GM23338 (cell line): ENCODE measurements around the gene GIMAP4. TPM values are rescaled to one million over a fixed set of nuclear protein-coding genes. Genes with fewer than 3 reads are reported as not detected.

ENCODE experiments used
- ATAC-seq: fragments of 200-7000 bp; cut with Tn5 transposase; 3 replicates; pipeline ENCODE4 v1.9.1; 2020
- DNase-seq: peaks from one replicate; pipeline ENCODE4 v3.0.0-alpha.2; 2015; ENCODE audit warnings: low spot score
- H2AFZ ChIP-seq: fragments of 200-600 bp; sonication (generic); 2 replicates; pipeline ENCODE4 v1.8.0; 2016; ENCODE audit warnings: antibody characterized with exemption, mild to moderate bottlenecking, moderate library complexity
- H3F3A ChIP-seq: fragments of 200-600 bp; sonication (generic); replicated peaks from 2 replicates; pipeline ENCODE4 v1.8.0; 2017; ENCODE audit warnings: antibody characterized with exemption, mixed run types, low read depth
- H3K27ac ChIP-seq: fragments of 200-600 bp; sonication (generic); 2 replicates; pipeline ENCODE4 v1.6.1; 2016; ENCODE audit warnings: low read depth
- H3K27me3 ChIP-seq: fragments of 200-600 bp; sonication (generic); 2 replicates; pipeline ENCODE4 v1.8.0; 2016; ENCODE audit warnings: mild to moderate bottlenecking, mixed run types, moderate library complexity; ENCODE audit not compliant: insufficient read depth
- H3K36me3 ChIP-seq: fragments of 200-600 bp; sonication (generic); 2 replicates; pipeline ENCODE4 v1.8.0; 2016; ENCODE audit warnings: mild to moderate bottlenecking; ENCODE audit not compliant: insufficient read depth
- H3K4me1 ChIP-seq: fragments of 200-600 bp; sonication (generic); 2 replicates; pipeline ENCODE4 v1.8.0; 2016; ENCODE audit warnings: mild to moderate bottlenecking, moderate library complexity; ENCODE audit not compliant: insufficient read depth
- H3K4me2 ChIP-seq: fragments of 200-600 bp; sonication (generic); 2 replicates; pipeline ENCODE4 v1.7.1; 2017; ENCODE audit warnings: mixed run types
- H3K4me3 ChIP-seq: fragments of 200-600 bp; sonication (generic); 2 replicates; pipeline ENCODE4 v1.6.1; 2016; ENCODE audit warnings: mixed run types
- H3K79me2 ChIP-seq: fragments of 200-600 bp; sonication (generic); replicated peaks from 2 replicates; pipeline ENCODE4 v1.8.0; 2017; ENCODE audit warnings: mild to moderate bottlenecking; ENCODE audit not compliant: insufficient read depth
- H3K9me2 ChIP-seq: fragments of 200-600 bp; sonication (generic); 2 replicates; pipeline ENCODE4 v1.8.0; 2017; ENCODE audit not compliant: insufficient read depth
- H4K20me1 ChIP-seq: fragments of 200-600 bp; sonication (generic); replicated peaks from 2 replicates; pipeline ENCODE4 v1.8.0; 2017; ENCODE audit warnings: mild to moderate bottlenecking; ENCODE audit not compliant: insufficient read depth
- H3K27ac Mint-ChIP-seq: 2 replicates; pipeline ENCODE4 v1.8.0; 2020; ENCODE audit warnings: inconsistent platforms, mild to moderate bottlenecking, moderate library complexity, mixed read lengths
- H3K27me3 Mint-ChIP-seq: 3 replicates; pipeline ENCODE4 v1.8.0; 2022; ENCODE audit warnings: low read depth, mild to moderate bottlenecking, moderate library complexity, mixed read lengths, inconsistent platforms; ENCODE audit not compliant: insufficient read depth, poor library complexity
- H3K36me3 Mint-ChIP-seq: 3 replicates; pipeline ENCODE4 v1.8.0; 2021; ENCODE audit warnings: low read depth, mild to moderate bottlenecking, inconsistent platforms, moderate library complexity, mixed read lengths
- H3K4me1 Mint-ChIP-seq: 3 replicates; pipeline ENCODE4 v1.8.0; 2020; ENCODE audit warnings: mild to moderate bottlenecking, inconsistent platforms, mixed read lengths
- H3K4me3 Mint-ChIP-seq: 3 replicates; pipeline ENCODE4 v1.8.0; 2021; ENCODE audit warnings: moderate library complexity, mild to moderate bottlenecking, inconsistent platforms, mixed read lengths
- H3K9me3 Mint-ChIP-seq: 3 replicates; pipeline ENCODE4 v1.8.0; 2020; ENCODE audit warnings: moderate library complexity, mild to moderate bottlenecking, inconsistent platforms, mixed read lengths
- CREB1 ChIP-seq: fragments of 250-450 bp; sonication (Bioruptor Pico); IDR thresholded peaks from 2 replicates; pipeline ENCODE4 v1.5.0; 2020; ENCODE audit warnings: low read depth, mild to moderate bottlenecking, moderate library complexity
- EZH2 ChIP-seq: fragments of 200-600 bp; sonication (generic); IDR thresholded peaks from one replicate; pipeline ENCODE4 v1.8.0; 2017; ENCODE audit warnings: antibody characterized with exemption, mild to moderate bottlenecking, low read depth; ENCODE audit not compliant: unreplicated experiment
- EZH2phosphoT487 ChIP-seq: fragments of 200-600 bp; sonication (generic); IDR thresholded peaks from one replicate; pipeline ENCODE4 v1.8.1; 2018; ENCODE audit warnings: antibody characterized with exemption; ENCODE audit not compliant: unreplicated experiment
- JUNB ChIP-seq: IDR thresholded peaks from one replicate; pipeline ENCODE4 v1.6.1; 2016; ENCODE audit warnings: antibody characterized with exemption; ENCODE audit not compliant: unreplicated experiment
- NANOG ChIP-seq: IDR thresholded peaks from 2 replicates; pipeline ENCODE4 v1.6.1; 2016; ENCODE audit warnings: antibody characterized with exemption, borderline replicate concordance
- POLR2AphosphoS5 ChIP-seq: IDR thresholded peaks from 2 replicates; pipeline ENCODE4 v1.6.1; 2016; ENCODE audit warnings: antibody characterized with exemption, low read depth
- REST ChIP-seq: IDR thresholded peaks from one replicate; pipeline ENCODE4 v1.6.1; 2018; ENCODE audit warnings: antibody characterized with exemption; ENCODE audit not compliant: unreplicated experiment
- STAT1 ChIP-seq: IDR thresholded peaks from one replicate; pipeline ENCODE4 v1.6.1; 2016; ENCODE audit warnings: antibody characterized with exemption; ENCODE audit not compliant: unreplicated experiment
- ZNF114 ChIP-seq: fragments of 250-450 bp; sonication (Bioruptor Pico); IDR thresholded peaks from 2 replicates; pipeline ENCODE4 v1.5.0; 2020; ENCODE audit warnings: mild to moderate bottlenecking, moderate library complexity
- ZNF331 ChIP-seq: fragments of 250-450 bp; sonication (Bioruptor Pico); IDR thresholded peaks from 2 replicates; pipeline ENCODE4 v1.5.0; 2020; ENCODE audit warnings: low read depth, mild to moderate bottlenecking, moderate library complexity
- ZNF462 ChIP-seq: fragments of 250-450 bp; sonication (Bioruptor Pico); IDR thresholded peaks from 2 replicates; pipeline ENCODE4 v1.5.0; 2020; ENCODE audit warnings: mild to moderate bottlenecking, moderate library complexity
- polyA plus RNA-seq: library from polyadenylated mRNA; unstranded; fragments of >200 nt; fragmentation: Nextera tagmentation; extraction: Ambion mirVana; gene quantifications from 2 replicates; pipeline ENCODE4 v1.2.1, GENCODE V29; 2016
- total RNA-seq: library from RNA; depleted of rRNA; stranded (reverse); fragments of >200 nt; shearing (Covaris generic); gene quantifications from 2 replicates; pipeline ENCODE4 v1.2.3, GENCODE V29; 2014
- TF ChIP-seq, protein P1 (sequence below): IDR thresholded peaks from 2 replicates; pipeline ENCODE4 v1.6.1; 2016; ENCODE audit warnings: antibody characterized with exemption
- TF ChIP-seq, protein P2 (sequence below), 2 experiments: fragments of 200-600 bp in 1 of 2; sonication (generic) in 1 of 2; conservative IDR thresholded peaks; 2 replicates each; pipeline versions ENCODE4 v1.5.1 to v1.6.1; 2016 to 2017; ENCODE audit warnings: antibody characterized with exemption in 2 of 2, low read depth in 2 of 2, mild to moderate bottlenecking in 2 of 2, moderate library complexity in 1 of 2

Gene GIMAP4
- total and polyA plus RNA-seq, 2 experiments from 2014 or later, result not detected

- Histone ChIP-seq H3K27me3 (no peaks in the 10 kb centered on the region), H4K20me1 (no peaks in the 10 kb centered on the region), H3K79me2 (no peaks in the 10 kb centered on the region), H3K4me2 (peak overlapping the region; percentile 56; the same call in 1 of the 2 replicates), H3F3A (no peaks in the 10 kb centered on the region), H3K9me2 (no peaks in the 10 kb centered on the region; the same call in 1 of the 2 replicates), H2AFZ (no peak overlapping the region), H3K36me3 (no peaks in the 10 kb centered on the region), H3K4me3 (no peak overlapping the region), H3K27ac (no peak overlapping the region), H3K4me1 (peaks cover 43% of the 10 kb centered on the region)
- H3K4me3 Mint-ChIP-seq, result no peak overlapping the region
- H3K9me3 Mint-ChIP-seq, result peaks cover 13% of the 10 kb centered on the region
- H3K36me3 Mint-ChIP-seq, result peaks cover 10% of the 10 kb centered on the region; the same call in 2 of the 3 replicates
- ATAC-seq (no peak; the same call in 2 of the 3 replicates), DNase-seq (no peak)
- TF ChIP-seq, protein P1, sequence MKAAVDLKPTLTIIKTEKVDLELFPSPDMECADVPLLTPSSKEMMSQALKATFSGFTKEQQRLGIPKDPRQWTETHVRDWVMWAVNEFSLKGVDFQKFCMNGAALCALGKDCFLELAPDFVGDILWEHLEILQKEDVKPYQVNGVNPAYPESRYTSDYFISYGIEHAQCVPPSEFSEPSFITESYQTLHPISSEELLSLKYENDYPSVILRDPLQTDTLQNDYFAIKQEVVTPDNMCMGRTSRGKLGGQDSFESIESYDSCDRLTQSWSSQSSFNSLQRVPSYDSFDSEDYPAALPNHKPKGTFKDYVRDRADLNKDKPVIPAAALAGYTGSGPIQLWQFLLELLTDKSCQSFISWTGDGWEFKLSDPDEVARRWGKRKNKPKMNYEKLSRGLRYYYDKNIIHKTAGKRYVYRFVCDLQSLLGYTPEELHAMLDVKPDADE, result no peak
- TF ChIP-seq JUNB (no peak), STAT1 (no peak), NANOG (no peak), ZNF114 (CRISPR knock-in tag) (no peak), POLR2AphosphoS5 (no peak), ZNF462 (CRISPR knock-in tag) (no peak), REST (no peak), ZNF331 (CRISPR knock-in tag) (no peak), EZH2 (no peak), EZH2phosphoT487 (no peak), CREB1 (CRISPR knock-in tag) (no peak)
- TF ChIP-seq, protein P2, sequence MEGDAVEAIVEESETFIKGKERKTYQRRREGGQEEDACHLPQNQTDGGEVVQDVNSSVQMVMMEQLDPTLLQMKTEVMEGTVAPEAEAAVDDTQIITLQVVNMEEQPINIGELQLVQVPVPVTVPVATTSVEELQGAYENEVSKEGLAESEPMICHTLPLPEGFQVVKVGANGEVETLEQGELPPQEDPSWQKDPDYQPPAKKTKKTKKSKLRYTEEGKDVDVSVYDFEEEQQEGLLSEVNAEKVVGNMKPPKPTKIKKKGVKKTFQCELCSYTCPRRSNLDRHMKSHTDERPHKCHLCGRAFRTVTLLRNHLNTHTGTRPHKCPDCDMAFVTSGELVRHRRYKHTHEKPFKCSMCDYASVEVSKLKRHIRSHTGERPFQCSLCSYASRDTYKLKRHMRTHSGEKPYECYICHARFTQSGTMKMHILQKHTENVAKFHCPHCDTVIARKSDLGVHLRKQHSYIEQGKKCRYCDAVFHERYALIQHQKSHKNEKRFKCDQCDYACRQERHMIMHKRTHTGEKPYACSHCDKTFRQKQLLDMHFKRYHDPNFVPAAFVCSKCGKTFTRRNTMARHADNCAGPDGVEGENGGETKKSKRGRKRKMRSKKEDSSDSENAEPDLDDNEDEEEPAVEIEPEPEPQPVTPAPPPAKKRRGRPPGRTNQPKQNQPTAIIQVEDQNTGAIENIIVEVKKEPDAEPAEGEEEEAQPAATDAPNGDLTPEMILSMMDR (conservative IDR thresholded peaks at IDR 0.05; ENCODE audit: low read depth in 2 of 2), result no peak
- peaks cover 40% of the 10 kb centered on the region for H3K4me1 Mint-ChIP-seq
- no peak overlapping the region for H3K27ac Mint-ChIP-seq
- peaks cover 2% of the 10 kb centered on the region for H3K27me3 Mint-ChIP-seq
Observed at GRCh38 chr7:150565239-150565638, 2.0 kb upstream of the GIMAP4 start.
